Hematopoietic multipotent progenitor cell treated with erythropoietin and hydrocortisone succinate and interleukin-3 and kit ligand, for 8 days (in vitro differentiated cells): Measurements from ENCODE around the gene AQP6.

Experiments
- DNase-seq: peaks from one replicate; pipeline ENCODE4 v3.0.0-alpha.2; 2015

Gene AQP6

DNA sequence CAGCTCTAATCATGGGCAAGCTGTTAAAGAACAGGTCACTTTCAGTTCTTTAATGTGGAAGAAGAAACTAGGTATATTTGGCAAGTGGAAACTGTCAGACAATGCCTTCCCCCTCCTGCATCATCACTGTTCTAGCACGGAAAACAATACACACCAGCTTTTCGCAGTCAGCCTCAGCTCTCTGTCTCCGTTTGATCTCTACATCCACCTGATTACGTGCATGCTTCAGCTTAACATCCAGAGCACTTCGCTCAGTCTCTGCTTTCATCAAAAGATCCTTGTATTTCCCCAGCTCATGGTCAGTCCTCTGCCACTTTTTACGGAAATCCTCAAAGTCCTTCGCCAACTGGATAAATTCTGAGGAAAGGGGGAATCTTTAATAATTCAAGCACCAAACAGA lies 33.5 kb downstream of the AQP6 start:
- DNase-seq = no peak

DNA sequence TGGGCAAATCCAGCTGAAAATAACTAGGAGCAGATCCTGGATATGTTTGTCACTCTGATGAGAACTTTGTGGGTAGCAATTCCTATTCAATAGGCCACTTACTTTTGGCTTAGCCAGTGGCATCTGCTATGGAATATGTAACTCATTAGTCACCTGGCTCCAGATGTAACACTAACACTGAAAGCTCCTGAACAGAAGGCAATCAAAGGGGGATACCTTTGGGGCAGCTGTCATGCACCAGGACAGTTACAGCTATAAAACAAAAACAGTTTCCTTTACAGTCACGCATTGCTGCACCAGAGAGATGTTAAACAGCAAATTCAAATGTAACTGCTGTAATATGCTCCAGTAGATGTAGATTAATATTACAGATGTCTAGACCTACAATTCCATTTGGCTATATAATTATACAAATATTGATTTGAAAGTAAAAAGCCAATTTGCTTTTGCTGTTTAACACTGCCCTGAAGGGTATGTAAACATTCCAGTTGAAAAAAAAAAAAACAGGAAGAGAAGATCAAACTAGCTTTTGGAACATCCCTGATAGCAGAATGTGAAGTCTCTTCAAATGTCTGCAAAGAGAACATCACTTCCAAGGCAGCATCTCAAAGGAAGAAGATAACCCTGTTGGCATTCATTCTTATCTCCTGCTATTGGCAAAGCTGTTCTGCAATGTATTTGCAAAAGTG lies 34.2 kb downstream of the AQP6 start:
- DNase-seq = no peak

- no peak for DNase-seq
Measured at GRCh38 chr12:50013361-50014147, 40.8 kb downstream of the AQP6 start.

DNA sequence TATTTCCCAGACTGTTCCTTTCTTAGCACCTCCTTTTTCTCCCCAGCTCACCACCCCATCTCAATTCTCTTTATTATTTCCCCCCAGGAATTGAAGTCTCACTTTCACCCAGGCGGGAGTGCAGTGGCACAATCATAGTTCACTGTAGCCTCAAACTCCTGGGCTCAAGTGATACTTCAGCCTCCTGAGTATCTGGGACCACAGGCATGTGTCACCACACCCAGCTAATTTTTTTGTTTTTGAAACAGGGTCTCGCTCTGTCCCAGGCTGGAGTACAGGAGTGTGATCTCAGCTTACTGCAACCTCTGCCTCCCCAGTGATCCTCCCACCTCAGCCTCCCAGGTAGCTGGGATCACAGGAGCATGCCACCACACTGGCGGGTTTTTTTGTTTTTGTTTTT lies 41.6 kb downstream of the AQP6 start:
- DNase-seq = no peak

- DNase-seq = no peak
Measured at GRCh38 chr12:50016501-50017475, 44.0 kb downstream of the AQP6 start.

DNA sequence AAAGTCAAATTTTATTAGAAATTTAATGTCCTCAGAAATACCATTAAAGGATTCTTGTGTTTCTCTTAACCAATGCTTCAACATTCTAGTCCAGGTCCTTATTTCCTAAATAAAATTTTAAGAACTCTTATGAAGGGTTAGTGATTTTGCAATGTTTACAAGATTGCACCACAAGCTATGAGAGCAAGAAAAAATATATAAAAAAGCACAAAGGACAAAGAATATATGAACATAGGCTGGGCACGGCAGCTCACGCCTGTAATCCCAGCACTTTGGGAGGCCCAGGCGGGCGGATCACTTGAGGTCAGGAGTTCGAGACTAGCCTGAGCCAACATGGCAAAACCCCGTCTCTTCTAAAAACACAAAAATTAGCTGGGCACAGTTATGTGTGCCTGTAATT lies 44.9 kb downstream of the AQP6 start:
- no peak for DNase-seq

GRCh38 chr12:50018154-50018553 lies 45.4 kb downstream of the AQP6 start:
- DNase-seq = no peak

- peak; percentile 15 for DNase-seq
Measured at GRCh38 chr12:50018968-50019367, 46.2 kb downstream of the AQP6 start.

GRCh38 chr12:50019524-50019923 lies 46.8 kb downstream of the AQP6 start:
- no peak for DNase-seq

DNA sequence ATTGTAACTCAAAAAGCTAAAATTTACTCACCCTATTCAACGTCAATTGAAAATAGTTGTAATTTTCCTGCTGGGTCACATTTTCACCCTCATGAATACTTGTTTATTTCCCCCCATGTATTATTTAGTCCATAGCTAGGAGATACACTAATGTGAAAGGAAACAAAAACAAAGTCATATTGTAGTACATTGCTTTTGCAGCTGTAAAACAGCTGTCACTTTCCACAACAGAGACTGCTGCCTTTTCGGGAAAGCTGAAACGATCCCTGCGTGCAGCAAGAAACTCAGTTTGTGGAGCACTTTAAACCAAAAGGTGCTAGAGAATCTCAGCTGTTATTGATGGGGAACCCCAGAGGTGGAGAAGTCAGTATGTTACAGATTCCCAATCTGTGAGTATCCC lies 48.3 kb downstream of the AQP6 start:
- DNase-seq = no peak

DNA sequence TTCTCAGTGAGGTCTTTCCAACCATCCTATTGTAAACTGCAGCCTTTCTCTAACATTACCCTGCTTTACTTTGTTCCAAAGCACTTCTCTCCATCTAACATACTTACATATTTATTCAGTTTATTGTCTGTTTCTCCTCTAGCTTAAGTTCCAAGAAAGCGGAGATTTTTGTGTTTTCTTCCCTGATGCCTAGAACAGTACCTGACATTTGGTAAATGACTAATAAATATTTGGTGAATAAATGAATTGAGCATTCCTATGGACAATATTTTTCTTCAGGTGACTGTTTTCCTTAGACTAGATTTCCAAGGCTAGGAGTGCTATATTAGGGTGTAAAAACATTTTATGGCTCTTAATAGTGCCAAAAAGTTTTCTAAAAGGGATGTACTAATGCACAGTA lies 50.2 kb downstream of the AQP6 start:
- DNase-seq = no peak

GRCh38 chr12:50024227-50024626 lies 51.5 kb downstream of the AQP6 start:
- DNase-seq = no peak

DNA sequence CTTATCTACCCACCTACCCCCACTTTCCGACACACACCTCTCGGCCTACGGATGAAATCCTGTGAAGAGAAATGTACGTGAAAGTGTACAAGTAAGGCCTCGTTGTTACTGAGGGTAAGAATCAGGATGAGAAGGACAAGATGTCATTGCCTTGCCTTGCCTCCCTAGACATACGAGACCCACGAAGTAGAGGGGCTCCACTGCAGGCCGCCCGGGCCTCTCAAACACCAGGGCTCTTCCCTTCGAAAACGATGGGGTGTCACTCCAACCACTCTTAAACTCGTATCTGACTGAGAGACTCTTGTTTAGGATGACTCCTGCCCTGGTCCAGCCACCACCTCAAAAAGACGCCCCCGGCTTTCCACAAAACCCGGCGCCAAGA lies 52.0 kb downstream of the AQP6 start:
- peak; percentile 45 for DNase-seq

DNA sequence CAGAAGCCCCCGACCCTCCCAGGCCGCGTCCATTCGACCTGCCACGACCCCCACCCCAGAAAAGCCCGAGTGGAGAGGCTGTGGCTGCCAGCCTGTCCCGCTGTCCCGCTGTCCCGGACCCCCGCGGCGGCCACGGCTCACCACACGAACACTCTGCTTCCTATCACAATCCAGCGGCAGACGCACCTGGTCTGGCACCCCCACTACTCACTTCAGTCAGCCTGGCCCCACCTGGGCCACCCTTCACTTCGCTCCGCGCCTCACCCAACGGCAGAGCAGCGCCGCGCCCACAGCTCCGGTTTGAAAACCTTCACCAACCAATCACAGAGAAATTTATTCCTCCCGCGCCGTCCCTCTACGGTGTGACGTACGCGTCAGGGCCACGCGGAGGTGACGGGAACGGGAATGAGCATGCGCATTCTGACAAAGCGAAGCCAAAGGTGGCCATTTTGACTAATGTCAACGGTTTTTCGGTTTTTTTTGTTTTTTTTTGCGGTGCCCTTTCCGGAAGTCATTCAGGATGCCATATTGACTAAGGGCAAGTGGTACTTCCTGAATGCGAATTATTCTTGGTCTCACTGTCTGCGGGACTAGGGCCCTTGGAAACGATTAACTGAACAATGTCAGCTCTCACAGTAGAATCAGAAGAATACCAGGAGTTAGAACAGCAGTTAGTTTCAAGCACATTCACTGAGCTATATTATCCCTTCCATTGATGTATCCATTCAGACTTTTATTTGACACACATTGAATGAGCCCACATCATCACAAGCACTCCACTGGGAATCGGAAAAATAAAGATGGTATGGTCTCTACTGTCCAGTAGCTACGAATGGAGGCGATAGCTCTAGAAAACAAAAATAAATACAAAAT lies 52.7 kb downstream of the AQP6 start, which contains the start of gene RACGAP1:
Gene RACGAP1, minus strand, starts transcription at position 308 of the 873 bp plus-strand sequence. CDS start 8,779 bp downstream, outside the sequence.
- peak; percentile 100 for DNase-seq

DNA sequence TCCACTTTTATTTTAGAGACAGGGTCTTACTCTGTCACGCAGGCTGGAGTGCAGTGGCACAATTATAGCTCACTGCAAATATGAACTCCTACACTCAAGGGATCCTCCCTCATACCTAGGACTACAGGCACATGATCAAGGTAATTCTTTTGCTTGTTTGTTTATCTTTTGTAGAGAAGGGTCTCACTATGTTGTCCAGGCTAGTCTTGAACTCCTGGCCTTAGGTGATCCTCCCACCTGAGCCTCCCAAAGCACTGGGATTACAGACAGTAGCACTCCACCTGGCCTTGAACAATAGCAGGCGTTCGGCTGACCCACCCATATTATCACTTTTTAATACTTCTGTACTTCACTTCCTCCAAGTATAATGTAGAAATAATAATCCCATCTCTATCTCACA lies 53.9 kb downstream of the AQP6 start:
- no peak for DNase-seq
